Islet of Langerhans (tissue), 1 donor: ENCODE results near the gene IGFN1.

ENCODE experiments used
- FAIRE-seq: peaks from one replicate; lab custom pipeline; 2011; peaks lifted over from hg19 to GRCh38; lab: Jason Lieb, UNC

The IGFN1 gene

GRCh38 chr1:201266774-201267173 is 76.2 kb downstream of the IGFN1 start:
- FAIRE-seq, result no peak

- no peak for FAIRE-seq
Observed at GRCh38 chr1:201267481-201268229, 77.0 kb downstream of the IGFN1 start.

- FAIRE-seq, result no peak
Observed at GRCh38 chr1:201268604-201269151, 78.1 kb downstream of the IGFN1 start.

GRCh38 chr1:201269281-201269680 is 78.7 kb downstream of the IGFN1 start:
- no peak for FAIRE-seq

- no peak for FAIRE-seq
Observed at GRCh38 chr1:201269900-201270410, 79.3 kb downstream of the IGFN1 start.

- no peak for FAIRE-seq
Observed at GRCh38 chr1:201270616-201271390, 80.2 kb downstream of the IGFN1 start.

GRCh38 chr1:201272799-201273198 is 82.2 kb downstream of the IGFN1 start:
- FAIRE-seq, result no peak

GRCh38 chr1:201274616-201275252 is 84.1 kb downstream of the IGFN1 start:
- no peak for FAIRE-seq

- no peak for FAIRE-seq
Observed at GRCh38 chr1:201275253-201275666, 84.6 kb downstream of the IGFN1 start.

- no peak for FAIRE-seq
Observed at GRCh38 chr1:201276891-201277290, 86.3 kb downstream of the IGFN1 start.

- FAIRE-seq, result no peak
Observed at GRCh38 chr1:201277441-201277840, 86.8 kb downstream of the IGFN1 start.
